HG02943 (cell line): Measurements from ENCODE around the gene CANX.

Source experiments
- ATAC-seq: cut with Tn5 transposase; IDR thresholded peaks from one replicate; pipeline ENCODE4 v1.9.1; 2021; ENCODE audit warnings: mild to moderate bottlenecking, low read depth, moderate library complexity; ENCODE audit not compliant: unreplicated experiment

Gene CANX

GRCh38 chr5:179773686-179774040, 74.9 kb downstream of the CANX start:
- no peak for ATAC-seq

- no peak for ATAC-seq
These were observed 75.7 kb downstream of the CANX start for GRCh38 chr5:179774442-179774841.

GRCh38 chr5:179776411-179776938, 77.7 kb downstream of the CANX start:
- ATAC-seq = no peak

GRCh38 chr5:179777456-179777855, 78.7 kb downstream of the CANX start:
- ATAC-seq = no peak

- ATAC-seq = no peak
These were observed 79.1 kb downstream of the CANX start for GRCh38 chr5:179777909-179778308.

GRCh38 chr5:179778591-179778990, 79.8 kb downstream of the CANX start:
- no peak for ATAC-seq

GRCh38 chr5:179779826-179780225, 81.1 kb downstream of the CANX start:
- no peak for ATAC-seq

GRCh38 chr5:179780362-179780761, 81.6 kb downstream of the CANX start:
- ATAC-seq = no peak
